WTC11 (cell line): ENCODE measurements around the gene ANKFN1. TPM values are rescaled to one million over a fixed set of nuclear protein-coding genes. Genes with fewer than 3 reads are reported as not detected.
"Not testable (repeated sequence)": the region's sequence is repeated elsewhere in the genome, so short reads cannot be mapped to it uniquely, and the experiment has no call there.

Experiments
- ATAC-seq: fragments of 200-7000 bp; cut with Tn5 transposase; 2 replicates; pipeline ENCODE4 v1.10.0; 2021; ENCODE audit warnings: mild to moderate bottlenecking, moderate library complexity
- CTCF ChIA-PET: fragments of 300-600 bp; sonication (Branson Sonifier 250); formaldehyde crosslinking; loops from one replicate; lab custom pipeline; 2021; ENCODE audit warnings: antibody characterized with exemption; lab: Charles Lee
- POLR2A ChIA-PET: fragments of 350-600 bp; sonication (Branson Sonifier 250); formaldehyde crosslinking; loops from one replicate; lab custom pipeline; 2021; ENCODE audit warnings: antibody characterized with exemption; lab: Charles Lee
- DNase-seq: peaks from one replicate; pipeline ENCODE4 v3.0.0; 2021; ENCODE audit warnings: low spot score
- H3K27ac Mint-ChIP-seq: 2 replicates; pipeline ENCODE4 v1.8.0; 2021; ENCODE audit warnings: mixed read lengths
- H3K27me3 Mint-ChIP-seq: 2 replicates; pipeline ENCODE4 v1.8.0; 2021; ENCODE audit warnings: low read depth, mild to moderate bottlenecking, moderate library complexity, mixed read lengths
- H3K36me3 Mint-ChIP-seq: 2 replicates; pipeline ENCODE4 v1.8.0; 2021; ENCODE audit warnings: mixed read lengths
- H3K4me1 Mint-ChIP-seq: 2 replicates; pipeline ENCODE4 v1.8.0; 2022; ENCODE audit warnings: mixed read lengths
- H3K4me3 Mint-ChIP-seq: 2 replicates; pipeline ENCODE4 v1.8.0; 2021; ENCODE audit warnings: mild to moderate bottlenecking, moderate library complexity, mixed read lengths
- H3K9me3 Mint-ChIP-seq: 2 replicates; pipeline ENCODE4 v1.8.0; 2021; ENCODE audit warnings: mixed read lengths
- ATF1 ChIP-seq: sonication (generic); formaldehyde crosslinking; IDR thresholded peaks from 2 replicates; pipeline ENCODE4 v1.8.1; 2023; ENCODE audit warnings: mild to moderate bottlenecking, moderate library complexity, missing genetic modification reagents
- CREM ChIP-seq: sonication (generic); formaldehyde crosslinking; IDR thresholded peaks from 2 replicates; pipeline ENCODE4 v1.8.1; 2022; ENCODE audit warnings: mild to moderate bottlenecking, missing genetic modification reagents, moderate library complexity
- ELF4 ChIP-seq: sonication (generic); formaldehyde crosslinking; IDR thresholded peaks from 2 replicates; pipeline ENCODE4 v1.8.1; 2022; ENCODE audit warnings: low read depth, mild to moderate bottlenecking, moderate library complexity, missing genetic modification reagents
- FOXJ3 ChIP-seq: sonication (generic); formaldehyde crosslinking; IDR thresholded peaks from 2 replicates; pipeline ENCODE4 v1.9.0; 2021; ENCODE audit warnings: missing genetic modification reagents, mild to moderate bottlenecking, borderline replicate concordance
- FOXP1 ChIP-seq: sonication (generic); formaldehyde crosslinking; IDR thresholded peaks from 2 replicates; pipeline ENCODE4 v1.8.0; 2022; ENCODE audit warnings: missing genetic modification reagents, mild to moderate bottlenecking, moderate library complexity, borderline replicate concordance
- GRHL2 ChIP-seq: fragments of 250-450 bp; sonication (Bioruptor Pico); IDR thresholded peaks from 2 replicates; pipeline ENCODE4 v1.8.0; 2022; ENCODE audit warnings: mild to moderate bottlenecking, moderate library complexity; ENCODE audit not compliant: insufficient replicate concordance, severe bottlenecking
- GTF2I ChIP-seq: fragments of 250-450 bp; sonication (Bioruptor Pico); conservative IDR thresholded peaks from 2 replicates; pipeline ENCODE4 v1.4.0; 2021; ENCODE audit warnings: mild to moderate bottlenecking
- HMGA2 ChIP-seq: fragments of 250-450 bp; sonication (Bioruptor Pico); IDR thresholded peaks from 2 replicates; pipeline ENCODE4 v1.4.0; 2021; ENCODE audit warnings: mild to moderate bottlenecking, moderate library complexity
- JUN ChIP-seq: sonication (generic); formaldehyde crosslinking; IDR thresholded peaks from 2 replicates; pipeline ENCODE4 v1.8.0; 2023; ENCODE audit warnings: mild to moderate bottlenecking, missing genetic modification reagents
- KAT7 ChIP-seq: sonication (generic); formaldehyde crosslinking; IDR thresholded peaks from 2 replicates; pipeline ENCODE4 v1.8.1; 2023; ENCODE audit warnings: missing genetic modification reagents, mild to moderate bottlenecking, borderline replicate concordance
- MXD4 ChIP-seq: fragments of 250-450 bp; sonication (Bioruptor Pico); IDR thresholded peaks from 2 replicates; pipeline ENCODE4 v1.8.0; 2021; ENCODE audit warnings: mild to moderate bottlenecking, moderate library complexity, borderline replicate concordance
- NFATC4 ChIP-seq: fragments of 250-450 bp; sonication (Bioruptor Pico); IDR thresholded peaks from 2 replicates; pipeline ENCODE4 v1.9.0; 2021; ENCODE audit warnings: mild to moderate bottlenecking
- NFE2L1 ChIP-seq: sonication (generic); formaldehyde crosslinking; IDR thresholded peaks from 2 replicates; pipeline ENCODE4 v1.8.1; 2023; ENCODE audit warnings: missing genetic modification reagents
- NR1H2 ChIP-seq: sonication (generic); formaldehyde crosslinking; IDR thresholded peaks from 2 replicates; pipeline ENCODE4 v1.9.0; 2021; ENCODE audit warnings: mild to moderate bottlenecking, moderate library complexity, missing genetic modification reagents
- ZNF232 ChIP-seq: sonication (generic); formaldehyde crosslinking; IDR thresholded peaks from 2 replicates; pipeline ENCODE4 v1.8.0; 2022; ENCODE audit warnings: mild to moderate bottlenecking, missing genetic modification reagents
- ZNF423 ChIP-seq: fragments of 250-450 bp; sonication (Bioruptor Pico); IDR thresholded peaks from 2 replicates; pipeline ENCODE4 v2.1.2; 2022; ENCODE audit warnings: mild to moderate bottlenecking, moderate library complexity
- total RNA-seq: library from RNA; stranded (reverse); gene quantifications from 3 replicates; pipeline ENCODE4 v1.2.3, GENCODE V29; 2021
- TF ChIP-seq, protein P1 (sequence below): sonication (generic); formaldehyde crosslinking; IDR thresholded peaks from 2 replicates; pipeline ENCODE4 v1.8.1; 2023; ENCODE audit warnings: mild to moderate bottlenecking, missing genetic modification reagents, moderate library complexity
- TF ChIP-seq, protein P2 (sequence below): sonication (generic); formaldehyde crosslinking; IDR thresholded peaks from 2 replicates; pipeline ENCODE4 v1.8.0; 2023; ENCODE audit warnings: missing genetic modification reagents
- TF ChIP-seq, protein P3 (sequence below): fragments of 250-450 bp; sonication (Bioruptor Pico); IDR thresholded peaks from 2 replicates; pipeline ENCODE4 v2.1.2; 2022; ENCODE audit warnings: mild to moderate bottlenecking, moderate library complexity

Gene ANKFN1
- total RNA-seq, 1 experiment from 2014 or later = 0.24 TPM

DNA sequence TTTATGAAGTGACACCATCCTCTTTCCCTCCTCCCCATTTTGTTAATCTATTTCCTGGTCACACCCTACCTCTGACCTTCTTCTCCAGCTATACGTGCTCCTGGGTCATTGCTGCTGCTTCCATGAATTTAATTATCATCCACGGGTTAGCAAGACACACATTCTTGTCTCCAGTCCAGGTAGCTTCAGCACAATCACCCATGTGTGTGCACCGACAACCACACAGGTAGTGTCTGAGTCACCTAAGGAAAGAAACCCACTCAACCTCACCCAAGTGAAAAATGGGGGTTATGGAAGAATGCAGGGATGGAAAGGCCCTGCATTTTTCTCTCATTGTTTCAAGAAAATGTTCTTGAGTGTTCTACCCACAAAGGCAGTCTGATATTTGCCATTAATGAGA, 135.5 kb downstream of the ANKFN1 start:
- DNase-seq, H3K9me3 Mint-ChIP-seq, ATAC-seq, POLR2A ChIA-PET, H3K4me1 Mint-ChIP-seq, H3K36me3 Mint-ChIP-seq, CTCF ChIA-PET, H3K4me3 Mint-ChIP-seq, H3K27me3 Mint-ChIP-seq, H3K27ac Mint-ChIP-seq: not testable (repeated sequence)

DNA sequence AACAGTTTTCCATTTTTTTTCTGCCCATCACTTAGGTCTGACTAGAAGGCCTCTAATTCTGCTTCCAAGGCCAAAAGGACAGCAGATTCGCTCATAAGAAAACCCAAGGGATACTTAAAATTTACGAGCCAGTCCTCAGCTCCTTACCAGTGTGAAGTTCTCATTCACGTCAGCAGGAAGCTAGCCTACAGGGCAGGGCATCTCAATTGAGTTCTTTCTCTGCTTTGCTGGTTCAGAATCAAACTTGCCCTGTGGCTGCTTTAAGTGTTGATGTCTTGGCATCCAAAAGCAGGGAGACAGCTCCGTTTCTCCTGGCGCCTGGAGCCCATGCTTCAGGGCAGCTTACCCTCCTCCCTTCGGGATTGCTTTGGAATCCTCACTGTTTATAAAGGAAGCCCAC, 136.0 kb downstream of the ANKFN1 start:
- DNase-seq (no peak), ATAC-seq (no peak)
- H3K9me3 Mint-ChIP-seq = no peaks in the 10 kb centered on the region
- no peak overlapping the region for H3K27ac Mint-ChIP-seq
- ChIA-PET CTCF (no interaction called here), POLR2A (no interaction called here)
- no peaks in the 10 kb centered on the region for H3K36me3 Mint-ChIP-seq
- no peaks in the 10 kb centered on the region for H3K4me1 Mint-ChIP-seq
- no peak overlapping the region for H3K4me3 Mint-ChIP-seq
- H3K27me3 Mint-ChIP-seq = no peaks in the 10 kb centered on the region
- TF ChIP-seq KAT7 = no peak

DNA sequence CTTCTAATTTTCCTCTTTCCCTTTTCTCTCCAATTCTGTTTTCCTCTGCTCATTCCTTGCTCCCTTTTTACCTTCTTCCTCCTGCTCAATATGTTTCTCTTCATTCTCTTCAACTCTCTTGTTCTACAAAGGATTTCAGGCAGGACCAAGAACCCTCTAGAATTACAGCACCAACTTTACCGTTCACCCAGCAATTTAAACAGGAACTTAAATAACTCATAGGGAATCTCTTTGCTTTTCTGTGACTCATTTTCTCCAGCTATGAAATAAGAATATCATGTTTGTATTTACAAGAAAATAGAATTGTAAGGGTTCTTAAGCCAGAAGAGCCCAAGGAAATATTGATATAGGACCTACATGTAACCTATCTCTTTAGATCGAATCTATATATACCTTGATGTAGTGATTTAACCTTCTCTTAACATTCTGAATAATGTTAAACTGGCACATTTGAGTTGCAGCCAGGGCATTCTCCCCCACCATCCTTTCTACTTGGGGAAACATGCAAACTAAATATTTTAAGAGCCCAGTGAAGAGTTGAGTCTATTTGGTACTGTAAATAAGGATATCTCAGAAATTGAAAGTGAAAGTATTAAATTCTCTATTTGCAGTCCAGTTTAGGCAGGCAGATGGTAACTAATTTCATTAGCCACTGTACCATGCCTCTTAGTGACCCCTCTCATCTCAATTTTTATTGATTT, 137.0 kb downstream of the ANKFN1 start:
- ChIA-PET POLR2A (no interaction called here), CTCF (no interaction called here)
- no peak for DNase-seq
- no peaks in the 10 kb centered on the region for H3K36me3 Mint-ChIP-seq
- no peak overlapping the region for H3K27ac Mint-ChIP-seq
- no peak for TF ChIP-seq NFE2L1
- TF ChIP-seq CREM (CRISPR knock-in tag) = no peak
- TF ChIP-seq, protein P1, sequence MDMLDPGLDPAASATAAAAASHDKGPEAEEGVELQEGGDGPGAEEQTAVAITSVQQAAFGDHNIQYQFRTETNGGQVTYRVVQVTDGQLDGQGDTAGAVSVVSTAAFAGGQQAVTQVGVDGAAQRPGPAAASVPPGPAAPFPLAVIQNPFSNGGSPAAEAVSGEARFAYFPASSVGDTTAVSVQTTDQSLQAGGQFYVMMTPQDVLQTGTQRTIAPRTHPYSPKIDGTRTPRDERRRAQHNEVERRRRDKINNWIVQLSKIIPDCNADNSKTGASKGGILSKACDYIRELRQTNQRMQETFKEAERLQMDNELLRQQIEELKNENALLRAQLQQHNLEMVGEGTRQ (CRISPR knock-in tag) = no peak
- no peak for TF ChIP-seq FOXJ3 (CRISPR knock-in tag)
- no peak for TF ChIP-seq GTF2I (CRISPR knock-in tag)
- TF ChIP-seq, protein P2, sequence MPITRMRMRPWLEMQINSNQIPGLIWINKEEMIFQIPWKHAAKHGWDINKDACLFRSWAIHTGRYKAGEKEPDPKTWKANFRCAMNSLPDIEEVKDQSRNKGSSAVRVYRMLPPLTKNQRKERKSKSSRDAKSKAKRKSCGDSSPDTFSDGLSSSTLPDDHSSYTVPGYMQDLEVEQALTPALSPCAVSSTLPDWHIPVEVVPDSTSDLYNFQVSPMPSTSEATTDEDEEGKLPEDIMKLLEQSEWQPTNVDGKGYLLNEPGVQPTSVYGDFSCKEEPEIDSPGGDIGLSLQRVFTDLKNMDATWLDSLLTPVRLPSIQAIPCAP (CRISPR knock-in tag) = no peak
- no peak for TF ChIP-seq GRHL2 (CRISPR knock-in tag)
- TF ChIP-seq ZNF423 (CRISPR knock-in tag) = no peak
- no peak for TF ChIP-seq FOXP1 (CRISPR knock-in tag)
- no peak for ATAC-seq
- H3K4me1 Mint-ChIP-seq = no peaks in the 10 kb centered on the region
- H3K9me3 Mint-ChIP-seq = no peaks in the 10 kb centered on the region
- no peaks in the 10 kb centered on the region for H3K27me3 Mint-ChIP-seq
- H3K4me3 Mint-ChIP-seq = no peak overlapping the region

DNA sequence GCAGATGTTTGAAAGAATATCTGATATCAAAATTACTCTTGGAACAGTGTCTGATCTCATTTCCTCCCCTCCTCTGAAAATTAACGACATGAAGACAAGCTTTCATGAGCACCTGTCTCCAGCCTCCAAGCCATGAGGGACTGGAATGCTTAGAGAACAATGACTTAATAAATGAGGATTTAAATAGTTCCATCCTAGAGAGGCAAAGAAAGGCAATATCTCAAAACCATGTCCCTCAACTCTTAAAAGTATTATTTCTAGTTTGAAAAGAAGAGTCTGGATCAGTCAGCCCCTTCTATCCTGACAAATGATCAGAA, 137.5 kb downstream of the ANKFN1 start:
- no peak for ATAC-seq
- Mint-ChIP-seq H3K4me3 (no peak overlapping the region), H3K4me1 (no peaks in the 10 kb centered on the region), H3K27ac (no peak overlapping the region), H3K36me3 (no peaks in the 10 kb centered on the region), H3K9me3 (no peaks in the 10 kb centered on the region), H3K27me3 (no peaks in the 10 kb centered on the region)
- CTCF ChIA-PET = no interaction called here
- TF ChIP-seq ELF4 (no peak), MXD4 (CRISPR knock-in tag) (no peak)
- POLR2A ChIA-PET = no interaction called here
- DNase-seq = no peak

DNA sequence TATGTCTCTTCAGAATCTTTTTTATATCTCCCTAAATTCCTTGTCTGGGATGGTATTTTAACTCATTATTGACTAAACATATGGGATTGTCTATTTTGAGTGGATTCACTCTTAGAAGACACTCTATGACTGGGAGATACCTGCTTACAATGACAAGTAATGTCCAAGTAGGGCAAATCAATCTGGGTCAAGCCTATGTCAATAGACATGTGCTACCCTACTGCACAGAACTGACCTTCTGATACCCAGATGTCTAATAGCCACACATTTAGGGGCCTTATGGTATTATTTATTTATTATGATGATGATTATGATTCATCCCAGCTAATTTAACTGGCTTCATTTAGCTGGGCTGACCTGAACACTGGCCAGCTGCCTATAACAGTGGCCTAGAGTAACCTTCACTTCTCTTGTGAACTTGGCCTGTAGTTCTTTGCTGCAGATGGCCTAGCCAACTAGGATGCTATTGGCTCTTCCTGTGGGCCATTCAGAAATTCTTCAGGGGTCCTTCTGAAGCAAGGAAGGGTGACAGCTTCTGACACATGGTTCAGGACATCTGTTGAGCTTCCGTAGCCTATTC, 138.0 kb downstream of the ANKFN1 start:
- Mint-ChIP-seq H3K27me3 (no peaks in the 10 kb centered on the region), H3K4me1 (no peaks in the 10 kb centered on the region), H3K9me3 (no peaks in the 10 kb centered on the region), H3K4me3 (no peak overlapping the region), H3K36me3 (no peaks in the 10 kb centered on the region), H3K27ac (no peak overlapping the region)
- ChIA-PET POLR2A (no interaction called here), CTCF (no interaction called here)
- DNase-seq (no peak), ATAC-seq (no peak)
- no peak for TF ChIP-seq HMGA2 (CRISPR knock-in tag)
- TF ChIP-seq, protein P3, sequence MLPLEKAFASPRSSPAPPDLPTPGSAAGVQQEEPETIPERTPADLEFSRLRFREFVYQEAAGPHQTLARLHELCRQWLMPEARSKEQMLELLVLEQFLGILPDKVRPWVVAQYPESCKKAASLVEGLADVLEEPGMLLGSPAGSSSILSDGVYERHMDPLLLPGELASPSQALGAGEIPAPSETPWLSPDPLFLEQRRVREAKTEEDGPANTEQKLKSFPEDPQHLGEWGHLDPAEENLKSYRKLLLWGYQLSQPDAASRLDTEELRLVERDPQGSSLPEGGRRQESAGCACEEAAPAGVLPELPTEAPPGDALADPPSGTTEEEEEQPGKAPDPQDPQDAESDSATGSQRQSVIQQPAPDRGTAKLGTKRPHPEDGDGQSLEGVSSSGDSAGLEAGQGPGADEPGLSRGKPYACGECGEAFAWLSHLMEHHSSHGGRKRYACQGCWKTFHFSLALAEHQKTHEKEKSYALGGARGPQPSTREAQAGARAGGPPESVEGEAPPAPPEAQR = no peak
- TF ChIP-seq ATF1 = no peak
- TF ChIP-seq JUN (CRISPR knock-in tag) = no peak
- TF ChIP-seq NFATC4 (CRISPR knock-in tag) = no peak
- no peak for TF ChIP-seq NR1H2 (CRISPR knock-in tag)
- no peak for TF ChIP-seq ZNF232 (CRISPR knock-in tag)
